A549 treated with AZD9567 at 1 μM for 4 hours (cell line): ENCODE results near the gene FAM9C. TPM values are rescaled to one million over a fixed set of nuclear protein-coding genes. Genes with fewer than 3 reads are reported as not detected.

Experiments
- total RNA-seq: library from RNA; stranded (reverse); fragments of 200-300 nt; extraction: Qiagen RNA extraction; gene quantifications from 5 replicates; pipeline ENCODE4 v1.2.3, GENCODE V29; 2022; ENCODE audit not compliant: insufficient read depth

FAM9C gene
- not detected in 5 replicates for total RNA-seq

GRCh38 chrX:13044441-13044840 lies at the start of gene FAM9C:
Gene FAM9C, minus strand, starts transcription at chrX:13044620. Its CDS starts 831 bp downstream, at chrX:13043789.

Other genes starting within 250 kb of the FAM9C start
- not detected in 5 replicates for gene TLR7, start 177.5 kb downstream of the FAM9C start, total RNA-seq
- not detected in 5 replicates for gene TLR8, start 138.0 kb downstream of the FAM9C start, total RNA-seq
- gene TMSB4X, start 69.5 kb downstream of the FAM9C start, total RNA-seq, result 5,215 to 10,651 TPM (median 5,607 TPM) in 5 replicates